NCI-H460 (cell line): ENCODE data around the gene ULBP3. TPM values are rescaled to one million over a fixed set of nuclear protein-coding genes. Genes with fewer than 3 reads are reported as not detected.

Source experiments
- DNase-seq: peaks from one replicate; pipeline ENCODE4 v3.0.0-alpha.2; 2016; ENCODE audit warnings: low read depth; ENCODE audit errors: extremely low read depth
- polyA plus RNA-seq: library from polyadenylated mRNA; depleted of rRNA; stranded (reverse); fragments of >200 nt; gene quantifications from 2 replicates; pipeline ENCODE4 v1.2.3, GENCODE V29; 2014; cell fraction: nucleus; rRNA removed
- total RNA-seq: library from RNA; depleted of rRNA; stranded (reverse); fragments of >200 nt; shearing (Covaris generic); gene quantifications from 2 replicates; pipeline ENCODE4 v1.2.3, GENCODE V29; 2014; rRNA removed

ULBP3 gene
- total RNA-seq, result 6.5 and 9.4 TPM in 2 replicates
- 4.5 and 14.9 TPM in 2 replicates for polyA plus RNA-seq

DNA sequence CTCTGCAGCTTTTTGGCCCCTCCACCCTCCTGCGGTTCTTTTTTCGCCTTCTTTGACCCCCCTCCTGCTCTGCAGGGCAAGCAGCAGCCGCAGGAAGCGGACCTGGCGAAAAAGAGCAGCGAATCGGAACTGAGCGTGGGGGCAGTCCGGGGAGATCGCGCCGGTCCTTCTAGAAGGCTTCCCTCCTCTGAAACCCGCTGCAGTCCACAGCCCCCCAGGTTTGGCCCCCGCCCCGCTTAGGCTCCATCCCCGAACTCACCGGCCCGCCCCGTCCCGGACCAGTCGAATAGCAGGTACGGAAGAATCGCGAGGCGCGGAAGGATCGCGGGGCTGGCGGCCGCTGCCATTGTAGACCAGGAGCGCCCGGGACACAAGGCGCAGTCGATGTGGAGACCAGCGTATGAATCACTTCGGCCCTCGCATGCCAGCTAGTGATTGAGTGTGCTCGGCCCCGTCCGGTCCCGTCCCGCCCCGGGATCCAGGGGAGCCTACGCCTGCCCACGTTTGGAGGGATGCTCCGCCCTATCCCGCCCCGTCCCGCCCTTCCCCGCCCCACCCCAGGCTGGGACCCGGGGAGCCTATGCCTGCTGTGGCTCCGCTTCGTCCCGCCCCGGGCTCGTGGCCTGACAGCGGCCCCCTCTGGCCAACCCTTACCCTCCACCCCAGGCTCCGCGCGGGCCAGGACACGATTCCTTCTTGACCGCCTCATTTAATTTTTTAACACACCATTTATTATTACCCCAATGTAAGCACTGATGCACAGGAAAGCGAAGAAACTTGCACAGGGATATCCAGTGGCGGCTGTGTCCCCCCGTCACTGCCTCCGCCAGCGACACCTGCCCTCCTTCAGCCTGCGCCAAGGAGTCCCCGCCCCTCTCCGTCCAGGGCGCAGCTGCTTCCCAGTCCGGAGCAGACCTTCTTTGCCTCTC is at the start of gene ULBP3:
Gene ULBP3, minus strand, starts transcription at position 402 of the 929 bp plus-strand sequence. Its CDS starts 55 bp downstream, at position 347.
- peak; percentile 90 for DNase-seq

GRCh38 chr6:150118627-150119026 is 49.7 kb upstream of the ULBP3 start:
- no peak for DNase-seq

DNA sequence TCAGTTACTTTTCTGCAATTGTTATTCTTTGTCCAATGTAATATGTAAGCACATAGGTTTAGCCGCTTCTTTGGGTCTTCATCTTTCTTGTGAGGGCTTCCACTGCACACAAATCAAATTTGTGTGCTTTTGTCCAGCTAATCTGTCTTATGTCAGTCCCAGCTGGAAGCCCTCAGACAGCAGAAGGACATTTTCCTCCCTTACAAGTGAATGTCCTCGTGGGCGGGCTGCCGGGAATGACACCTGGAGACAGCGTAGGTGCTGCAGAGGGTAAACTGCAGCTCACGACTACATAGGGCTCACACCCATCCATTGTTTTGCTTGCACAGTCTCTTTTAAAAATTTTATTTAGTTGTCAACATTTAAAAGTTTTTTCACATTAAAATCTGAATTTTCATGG is 49.3 kb upstream of the ULBP3 start:
- DNase-seq, result no peak

- DNase-seq, result no peak
These were observed 47.4 kb upstream of the ULBP3 start for GRCh38 chr6:150116200-150116800.

DNA sequence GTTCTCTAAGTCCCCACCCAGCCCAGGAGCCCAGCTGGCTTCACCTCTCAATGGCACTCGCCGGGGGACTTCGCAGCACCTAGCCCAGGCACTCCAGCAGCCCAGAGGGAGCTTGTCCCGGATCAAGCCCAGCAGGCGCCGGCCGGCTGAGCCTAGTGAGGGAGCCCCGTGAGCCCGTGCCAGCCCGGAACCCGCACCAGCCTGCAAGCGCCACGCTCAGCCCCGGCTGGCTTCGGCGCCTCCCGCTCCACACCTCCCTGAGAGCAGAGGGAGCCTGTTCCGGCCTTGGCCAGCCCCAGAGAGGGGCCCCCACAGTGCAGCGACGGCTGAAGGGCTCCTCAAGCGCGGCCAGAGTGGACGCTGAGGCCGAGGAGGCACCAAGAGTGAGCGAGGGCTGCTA is 46.8 kb upstream of the ULBP3 start:
- DNase-seq, result no peak

DNA sequence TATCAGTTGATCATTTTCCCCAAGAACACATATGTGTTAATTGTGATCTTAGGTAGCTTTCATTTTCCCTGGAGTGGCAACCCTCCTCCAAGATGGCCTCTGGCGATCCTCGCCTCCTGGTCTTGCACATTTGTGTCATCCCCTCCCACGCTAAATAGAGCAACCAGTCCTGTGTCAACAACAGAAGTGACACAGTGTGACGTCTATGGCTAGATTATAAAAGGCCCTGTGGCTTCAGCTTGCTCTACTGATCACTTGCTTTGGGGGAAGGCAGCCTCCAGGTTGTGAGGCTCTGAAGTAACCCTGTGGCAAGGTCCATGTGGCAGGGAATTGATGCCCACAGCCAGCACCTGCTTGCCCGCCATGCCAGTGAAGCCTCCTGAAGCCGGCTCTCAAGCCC is 43.3 kb upstream of the ULBP3 start:
- DNase-seq, result no peak

DNA sequence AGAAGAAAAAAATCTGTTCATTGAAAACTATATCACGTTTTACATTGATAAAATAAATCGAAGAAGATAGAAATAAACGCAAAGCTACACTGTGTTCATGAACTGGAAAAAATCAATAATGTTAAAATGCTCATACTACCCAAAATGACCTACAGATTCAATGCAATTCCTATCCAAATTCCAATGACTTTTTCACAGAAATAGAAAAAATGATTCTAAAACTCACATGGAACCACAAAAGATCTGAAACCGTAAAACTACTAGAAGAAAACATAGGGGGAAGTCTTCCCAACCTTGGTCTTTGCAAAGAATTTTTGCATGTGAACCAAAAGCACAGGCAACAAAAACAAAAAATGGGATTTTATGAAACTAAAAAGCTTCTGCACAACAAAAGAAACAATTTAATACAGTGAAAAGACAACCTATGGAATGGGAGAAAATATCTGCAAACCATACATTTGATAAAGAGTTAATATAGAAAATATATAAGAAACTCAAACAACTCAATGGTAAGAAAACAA is 33.9 kb upstream of the ULBP3 start:
- no peak for DNase-seq

DNA sequence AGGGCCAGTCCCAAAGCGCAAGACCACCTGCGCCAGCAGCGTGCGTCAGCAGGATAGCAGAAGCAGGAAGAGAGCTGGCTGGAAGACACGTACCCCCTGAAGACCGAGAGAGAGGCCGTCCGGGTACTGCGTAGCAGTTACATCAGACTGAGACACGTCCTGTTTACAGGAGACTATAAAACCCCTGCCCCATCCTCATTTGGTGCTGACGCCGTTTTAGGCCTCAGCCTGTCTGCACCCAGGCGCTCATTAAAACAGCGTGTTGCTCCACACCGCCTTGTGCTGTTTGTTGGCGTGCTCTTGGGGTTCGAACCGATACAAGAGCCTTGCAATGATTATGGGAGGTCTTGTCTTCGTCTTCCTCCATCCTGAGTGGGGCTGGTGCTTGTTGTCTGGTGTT is 31.8 kb upstream of the ULBP3 start:
- DNase-seq, result no peak

DNA sequence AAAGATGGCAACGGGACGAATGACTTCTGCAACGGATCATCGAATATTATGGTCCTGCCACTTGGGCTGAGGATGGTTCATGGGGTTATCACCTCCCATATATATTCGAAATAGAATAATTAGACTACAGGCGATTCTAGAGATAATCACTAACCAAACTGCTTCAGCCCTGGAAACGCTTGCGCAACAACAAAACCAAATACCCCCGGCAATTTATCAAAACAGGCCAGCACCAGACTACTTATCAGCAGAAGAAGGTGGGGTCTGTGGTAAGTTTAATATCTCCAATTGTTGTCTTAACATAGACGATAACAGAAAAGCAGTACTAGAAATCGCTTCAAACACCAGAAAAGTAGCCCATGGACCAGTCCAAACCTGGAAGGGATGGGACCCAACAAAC is 31.0 kb upstream of the ULBP3 start:
- no peak for DNase-seq

- DNase-seq, result no peak
These were observed 30.6 kb upstream of the ULBP3 start for GRCh38 chr6:150099546-150099945.

DNA sequence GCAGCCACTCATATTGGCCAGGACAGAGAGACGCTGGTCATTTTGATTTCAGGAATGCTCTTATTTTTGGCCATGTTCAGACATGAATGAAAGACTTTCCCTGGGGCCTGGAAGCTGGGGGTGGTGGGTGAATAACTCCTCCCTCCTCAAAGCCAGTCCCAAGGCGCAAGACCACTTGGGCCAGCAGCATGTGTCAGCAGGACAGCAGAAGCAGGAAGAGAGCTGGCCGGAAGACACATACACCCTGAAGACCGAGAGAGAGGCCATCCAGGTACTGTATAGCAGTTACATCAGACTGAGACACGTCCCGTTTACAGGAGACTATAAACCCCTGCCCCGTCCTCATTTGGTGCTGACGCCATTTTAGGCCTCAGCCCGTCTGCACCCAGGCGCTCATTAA is 29.2 kb upstream of the ULBP3 start:
- DNase-seq, result no peak

DNA sequence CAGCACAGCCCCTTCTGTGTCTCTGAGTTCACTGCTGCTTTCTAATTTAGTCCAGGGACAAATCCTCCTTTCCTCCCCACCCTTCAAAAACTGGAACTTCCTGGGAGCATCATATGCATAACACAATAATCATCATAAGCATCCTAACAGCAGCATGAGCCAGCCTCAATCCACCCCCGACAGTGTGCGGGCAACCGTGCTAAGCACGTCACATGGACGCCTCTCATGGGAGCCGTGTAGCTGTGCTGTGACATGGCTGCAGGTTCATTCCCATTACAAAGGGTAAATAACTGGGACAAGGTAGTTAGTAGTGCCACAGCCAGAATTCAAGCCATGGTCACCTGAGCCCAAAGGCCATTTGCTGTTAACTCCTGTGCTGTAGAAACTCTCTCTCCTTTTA is 24.5 kb upstream of the ULBP3 start:
- no peak for DNase-seq

DNA sequence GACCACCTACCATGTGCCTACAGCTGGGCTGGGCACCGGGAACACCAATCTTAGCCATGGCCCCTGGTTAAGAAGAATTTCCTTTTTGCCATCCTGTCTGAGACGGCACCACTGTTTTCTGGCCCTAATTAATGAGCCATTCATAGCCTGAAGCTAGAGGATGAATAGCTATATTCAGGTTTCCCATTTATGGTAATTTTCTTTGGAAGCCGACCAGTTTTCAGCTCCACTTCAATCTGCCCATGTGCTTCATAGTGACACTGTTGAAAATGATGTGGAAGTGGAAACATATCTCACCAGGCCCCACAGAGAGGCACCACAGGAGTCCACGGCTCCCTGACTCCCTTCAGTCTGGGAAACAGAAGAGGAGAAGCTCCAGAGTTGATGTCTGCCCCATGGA is 22.6 kb upstream of the ULBP3 start:
- DNase-seq, result no peak

DNA sequence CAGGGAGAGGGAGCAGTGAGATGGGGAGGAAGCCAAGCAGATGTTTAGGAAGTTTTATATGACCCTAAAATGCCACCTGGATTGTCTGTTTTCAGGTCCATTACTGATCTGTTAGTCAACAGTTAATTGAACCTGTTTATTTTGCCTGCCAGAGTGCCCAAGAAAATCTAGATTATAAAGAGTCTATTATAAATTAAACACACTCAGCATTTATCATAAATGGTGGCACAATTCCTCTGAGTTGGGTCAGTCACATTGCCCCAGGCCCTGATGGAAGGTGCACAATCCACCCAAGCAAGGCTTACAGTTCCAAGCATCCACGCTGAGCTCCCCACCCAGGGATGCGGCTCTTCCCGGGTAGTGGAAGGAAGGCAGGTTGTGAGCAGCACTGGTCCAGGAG is 21.4 kb upstream of the ULBP3 start:
- DNase-seq, result no peak

DNA sequence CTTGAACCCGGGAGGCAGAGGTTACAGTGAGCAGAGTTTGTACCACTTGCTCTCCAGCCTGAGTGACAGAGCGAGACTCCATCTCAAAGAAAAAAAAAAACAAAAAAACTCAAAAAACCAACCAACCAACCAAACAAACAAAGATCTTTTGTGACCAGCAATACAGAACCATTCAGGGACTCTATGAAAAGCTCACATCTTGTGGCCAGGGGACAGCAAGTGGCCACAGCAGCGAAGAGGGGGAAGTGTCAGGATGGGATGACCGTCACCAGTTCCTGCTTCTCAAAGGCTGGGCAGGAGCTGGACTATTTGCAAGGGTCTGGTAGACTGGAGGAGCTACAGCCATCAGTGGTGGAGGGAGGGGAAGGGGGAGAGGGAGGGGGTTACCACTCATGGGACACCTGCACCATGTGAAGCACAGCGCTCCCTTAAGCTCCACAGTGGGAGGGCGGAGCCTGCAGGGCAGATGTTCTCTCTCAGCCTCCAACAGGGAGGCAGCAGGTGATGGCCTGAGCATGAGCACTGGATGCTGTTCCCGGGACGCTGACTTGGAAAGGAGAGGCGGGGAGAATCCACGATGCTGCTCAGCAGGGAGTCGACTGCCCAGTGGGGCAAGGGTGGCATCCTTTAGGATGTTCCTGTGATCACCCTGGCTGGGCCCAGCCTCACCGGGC is 19.7 kb upstream of the ULBP3 start:
- no peak for DNase-seq

GRCh38 chr6:150087336-150087735 is 18.4 kb upstream of the ULBP3 start:
- no peak for DNase-seq

DNA sequence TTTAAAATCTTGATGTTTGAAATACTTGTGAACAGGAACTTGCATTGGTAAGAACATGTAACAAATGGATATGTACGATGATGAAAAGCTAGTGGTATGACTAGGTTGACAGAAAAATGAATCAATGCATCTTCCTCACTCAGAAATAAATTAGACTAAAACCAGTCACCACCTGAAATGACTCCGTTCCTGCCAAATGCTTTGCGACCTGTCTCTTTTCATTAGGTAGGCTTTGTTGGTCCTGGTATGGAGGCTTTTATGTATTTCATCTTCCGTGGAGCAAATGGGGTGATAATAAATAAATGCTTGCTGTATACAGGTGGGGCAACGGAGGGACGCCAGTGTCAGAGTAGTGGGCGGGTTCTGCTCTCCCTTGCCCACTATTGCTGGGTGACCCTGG is 17.1 kb upstream of the ULBP3 start:
- no peak for DNase-seq

GRCh38 chr6:150084426-150084825 is 15.5 kb upstream of the ULBP3 start:
- DNase-seq, result no peak

GRCh38 chr6:150083839-150084238 is 14.9 kb upstream of the ULBP3 start:
- DNase-seq, result no peak

- no peak for DNase-seq
These were observed 12.8 kb upstream of the ULBP3 start for GRCh38 chr6:150081702-150082101.

- no peak for DNase-seq
These were observed 10.7 kb upstream of the ULBP3 start for GRCh38 chr6:150079604-150080003.
